Mesendoderm (in vitro differentiated cells): ENCODE data around the gene AFDN.

Experiments used
- DNase-seq: peaks from one replicate; pipeline ENCODE4 v3.0.0; 2013
- H2AK5ac ChIP-seq: 2 replicates; pipeline ENCODE4 v1.6.1; 2013; ENCODE audit warnings: low read length, inconsistent platforms
- H2BK120ac ChIP-seq: 2 replicates; pipeline ENCODE4 v1.6.1; 2013; ENCODE audit warnings: low read depth, mild to moderate bottlenecking, low read length, moderate library complexity, mixed read lengths
- H2BK15ac ChIP-seq: replicated peaks from 2 replicates; pipeline ENCODE4 v1.6.1; 2013; ENCODE audit warnings: low read depth, mild to moderate bottlenecking, moderate library complexity
- H2BK5ac ChIP-seq: 2 replicates; pipeline ENCODE4 v1.6.1; 2013; ENCODE audit warnings: low read length, inconsistent platforms
- H3K18ac ChIP-seq: 2 replicates; pipeline ENCODE4 v1.6.1; 2013; ENCODE audit warnings: mild to moderate bottlenecking, low read length, mixed read lengths
- H3K23ac ChIP-seq: one replicate; pipeline ENCODE4 v1.6.1; 2013; ENCODE audit warnings: low read length
- H3K27ac ChIP-seq: 2 replicates; pipeline ENCODE4 v1.5.1; 2013; ENCODE audit warnings: low read depth, mild to moderate bottlenecking, inconsistent platforms, low read length, moderate library complexity
- H3K27me3 ChIP-seq: 2 replicates; pipeline ENCODE4 v1.6.1; 2013; ENCODE audit warnings: low read length, control low read depth, mild to moderate bottlenecking, inconsistent platforms; ENCODE audit not compliant: insufficient read depth, poor library complexity
- H3K36me3 ChIP-seq: 2 replicates; pipeline ENCODE4 v1.6.1; 2013; ENCODE audit warnings: low read length, inconsistent platforms; ENCODE audit not compliant: control insufficient read depth, insufficient read depth
- H3K4ac ChIP-seq: one replicate; pipeline ENCODE4 v1.6.1; 2013; ENCODE audit warnings: low read depth, mild to moderate bottlenecking, low read length, moderate library complexity
- H3K4me1 ChIP-seq: 2 replicates; pipeline ENCODE4 v1.6.1; 2013; ENCODE audit warnings: low read depth, low read length, inconsistent platforms; ENCODE audit not compliant: control insufficient read depth
- H3K4me2 ChIP-seq: 2 replicates; pipeline ENCODE4 v1.6.1; 2013; ENCODE audit warnings: low read length
- H3K4me3 ChIP-seq: 2 replicates; pipeline ENCODE4 v1.5.1; 2013; ENCODE audit warnings: mild to moderate bottlenecking, low read length
- H3K56ac ChIP-seq: one replicate; pipeline ENCODE4 v1.6.1; 2013; ENCODE audit warnings: low read length
- H3K79me1 ChIP-seq: 2 replicates; pipeline ENCODE4 v1.6.1; 2013; ENCODE audit warnings: low read length, inconsistent platforms
- H3K79me2 ChIP-seq: 2 replicates; pipeline ENCODE4 v1.6.1; 2013; ENCODE audit warnings: mild to moderate bottlenecking, low read length; ENCODE audit not compliant: control insufficient read depth, insufficient read depth
- H3K9ac ChIP-seq: 2 replicates; pipeline ENCODE4 v1.6.1; 2013; ENCODE audit warnings: low read length, inconsistent platforms
- H4K5ac ChIP-seq: one replicate; pipeline ENCODE4 v1.6.1; 2013; ENCODE audit warnings: low read length
- H4K8ac ChIP-seq: one replicate; pipeline ENCODE4 v1.6.1; 2013; ENCODE audit warnings: low read depth, mild to moderate bottlenecking, control low read depth, low read length, moderate library complexity
- WGBS: extraction: QIAGEN DNeasy Blood & Tissue Kit; methylation state at CpG from one replicate; pipeline ENCODE4 v1.1.7; 2013; ENCODE audit warnings: low lambda C conversion rate, missing lambda C conversion rate; ENCODE audit not compliant: insufficient coverage; ENCODE audit errors: extremely low coverage; 5-methylcytosine and 5-hydroxymethylcytosine counted together

The AFDN gene

GRCh38 chr6:168009331-168009730 is 182.6 kb downstream of the AFDN start:
- Histone ChIP-seq H3K23ac (no peak overlapping the region), H4K5ac (no peak overlapping the region), H3K79me2 (no peaks in the 10 kb centered on the region), H3K36me3 (no peaks in the 10 kb centered on the region), H3K27ac (no peak overlapping the region), H3K18ac (no peak overlapping the region), H3K56ac (no peak overlapping the region), H4K8ac (no peak overlapping the region), H3K4ac (no peak overlapping the region), H3K4me2 (no peak overlapping the region), H2BK15ac (no peak overlapping the region), H2BK5ac (no peak overlapping the region), H3K79me1 (no peaks in the 10 kb centered on the region), H3K4me3 (no peak overlapping the region), H3K9ac (no peak overlapping the region), H2BK120ac (no peak overlapping the region), H3K4me1 (no peaks in the 10 kb centered on the region), H3K27me3 (no peaks in the 10 kb centered on the region), H2AK5ac (no peak overlapping the region)
- no CpG with 5 or more reads among the region's 3 CpGs for WGBS
- no peak for DNase-seq

GRCh38 chr6:168011291-168011690 is 184.6 kb downstream of the AFDN start:
- Histone ChIP-seq H3K36me3 (no peaks in the 10 kb centered on the region), H3K4me1 (no peaks in the 10 kb centered on the region), H2AK5ac (no peak overlapping the region), H3K4me2 (no peak overlapping the region), H3K56ac (no peak overlapping the region), H3K23ac (no peak overlapping the region), H3K79me2 (no peaks in the 10 kb centered on the region), H3K4ac (no peak overlapping the region), H3K4me3 (no peak overlapping the region), H3K79me1 (no peaks in the 10 kb centered on the region), H3K9ac (no peak overlapping the region), H2BK5ac (no peak overlapping the region), H3K27ac (no peak overlapping the region), H4K5ac (no peak overlapping the region), H3K27me3 (no peaks in the 10 kb centered on the region), H2BK120ac (no peak overlapping the region), H3K18ac (no peak overlapping the region), H4K8ac (no peak overlapping the region), H2BK15ac (no peak overlapping the region)
- no CpG with 5 or more reads among the region's 1 CpG for WGBS
- no peak for DNase-seq

- DNase-seq, result no peak
- Histone ChIP-seq H3K36me3 (no peaks in the 10 kb centered on the region), H2BK15ac (no peak overlapping the region), H2AK5ac (no peak overlapping the region), H3K4me1 (no peaks in the 10 kb centered on the region), H3K4me2 (no peak overlapping the region), H3K56ac (no peak overlapping the region), H4K8ac (no peak overlapping the region), H4K5ac (no peak overlapping the region), H3K18ac (no peak overlapping the region), H3K23ac (no peak overlapping the region), H3K27me3 (no peaks in the 10 kb centered on the region), H2BK5ac (no peak overlapping the region), H2BK120ac (no peak overlapping the region), H3K27ac (no peak overlapping the region), H3K79me1 (no peaks in the 10 kb centered on the region), H3K9ac (no peak overlapping the region), H3K79me2 (no peaks in the 10 kb centered on the region), H3K4me3 (no peak overlapping the region), H3K4ac (no peak overlapping the region)
- no CpG with 5 or more reads among the region's 13 CpGs for WGBS
Measured at GRCh38 chr6:168012431-168013249, 185.9 kb downstream of the AFDN start.

GRCh38 chr6:168013250-168013915 is 186.7 kb downstream of the AFDN start:
- no peak overlapping the region for H4K8ac ChIP-seq
- H3K4ac ChIP-seq, result no peak overlapping the region
- H2BK120ac ChIP-seq, result no peak overlapping the region
- H3K79me1 ChIP-seq, result no peaks in the 10 kb centered on the region
- WGBS, result no CpG with 5 or more reads among the region's 7 CpGs
- DNase-seq, result no peak
- H3K56ac ChIP-seq, result no peak overlapping the region
- H3K4me3 ChIP-seq, result no peak overlapping the region
- no peak overlapping the region for H3K9ac ChIP-seq
- no peak overlapping the region for H2BK5ac ChIP-seq
- H3K79me2 ChIP-seq, result no peaks in the 10 kb centered on the region
- no peak overlapping the region for H2AK5ac ChIP-seq
- no peaks in the 10 kb centered on the region for H3K36me3 ChIP-seq
- no peak overlapping the region for H3K4me2 ChIP-seq
- no peaks in the 10 kb centered on the region for H3K27me3 ChIP-seq
- H4K5ac ChIP-seq, result no peak overlapping the region
- H3K18ac ChIP-seq, result no peak overlapping the region
- no peak overlapping the region for H3K27ac ChIP-seq
- no peak overlapping the region for H3K23ac ChIP-seq
- H3K4me1 ChIP-seq, result no peaks in the 10 kb centered on the region
- no peak overlapping the region for H2BK15ac ChIP-seq

GRCh38 chr6:168014428-168014827 is 187.7 kb downstream of the AFDN start:
- no CpG with 5 or more reads among the region's 6 CpGs for WGBS
- DNase-seq, result no peak
- Histone ChIP-seq H3K79me1 (no peaks in the 10 kb centered on the region), H3K79me2 (no peaks in the 10 kb centered on the region), H3K27ac (no peak overlapping the region), H2BK15ac (no peak overlapping the region), H3K56ac (no peak overlapping the region), H2BK120ac (no peak overlapping the region), H3K4ac (no peak overlapping the region), H2AK5ac (no peak overlapping the region), H3K4me2 (no peak overlapping the region), H3K4me3 (no peak overlapping the region), H3K36me3 (no peaks in the 10 kb centered on the region), H3K4me1 (no peaks in the 10 kb centered on the region), H2BK5ac (no peak overlapping the region), H3K18ac (no peak overlapping the region), H4K5ac (no peak overlapping the region), H3K27me3 (no peaks in the 10 kb centered on the region), H3K23ac (no peak overlapping the region), H3K9ac (no peak overlapping the region), H4K8ac (no peak overlapping the region)
